ENCODE data around the gene TMEM253. TPM values are rescaled to one million over a fixed set of nuclear protein-coding genes. Genes with fewer than 3 reads are reported as not detected.

The TMEM253 gene
- total RNA-seq, 1 experiment from 2014 or later, result 0.98 TPM

DNA sequence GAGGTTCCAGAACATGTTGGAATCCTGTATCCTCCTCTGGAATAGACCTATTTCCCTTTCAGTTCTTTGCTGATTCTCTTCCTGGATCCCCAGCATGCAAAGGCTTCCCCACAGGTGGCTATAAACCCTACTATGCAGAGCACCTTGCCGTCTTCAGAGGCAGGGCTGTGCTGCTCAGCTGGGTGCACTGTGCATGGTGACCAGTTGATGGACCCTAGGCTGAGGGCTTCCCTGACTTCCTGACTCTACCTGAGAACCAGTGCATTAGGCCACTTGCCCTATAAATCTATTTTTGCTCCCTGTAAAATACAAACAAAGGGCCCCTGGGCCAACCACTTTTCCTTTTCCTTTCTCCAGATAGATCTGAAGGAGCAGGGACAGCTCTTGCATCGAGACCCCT is 16.5 kb upstream of the TMEM253 start:
- BruUV-seq (replicated peaks), result no TSS peak
- Mint-ChIP-seq H3K27ac (ENCODE audit: unreplicated experiment) (no peak overlapping the region), H3K36me3 (ENCODE audit: insufficient read depth, unreplicated experiment) (peaks cover 14% of the 10 kb centered on the region), H3K4me3 (ENCODE audit: unreplicated experiment) (no peak overlapping the region), H3K9me3 (ENCODE audit: unreplicated experiment) (no peaks in the 10 kb centered on the region), H3K27me3 (ENCODE audit: insufficient read depth, unreplicated experiment) (no peaks in the 10 kb centered on the region), H3K4me1 (ENCODE audit: low read depth, unreplicated experiment) (peaks cover 8% of the 10 kb centered on the region)
- no peak for TF ChIP-seq CTCF (IDR thresholded peaks at IDR 0.05; ENCODE audit: insufficient read depth in 1 of 2, low read depth in 1 of 2, low read length in 1 of 2, severe bottlenecking in 1 of 2, unreplicated experiment in 1 of 2)
- no peak for DNase-seq
- Histone ChIP-seq H3K4me1 (no peaks in the 10 kb centered on the region; the same call in 1 of the 2 replicates), H3K4me3 (ENCODE audit: low read depth, low read length) (no peak overlapping the region), H3K36me3 (ENCODE audit: control insufficient read depth, insufficient read depth, low read length) (peaks cover 2% of the 10 kb centered on the region; the same call in 1 of the 2 replicates), H3K9me3 (no peaks in the 10 kb centered on the region), H3K27me3 (replicated peaks; ENCODE audit: control insufficient read depth, insufficient read depth, low read length) (no peaks in the 10 kb centered on the region)
- ChIA-PET CTCF (interaction anchor here (1.7 to 2.1 kb wide), 2 partner anchors 13 to 16 kb away, joined by 6 to 7 read pairs; no protein-coding TSS in a partner anchor), POLR2A (no interaction called here)
- intact Hi-C loops (cut with micrococcal nuclease; ENCODE audit: unreplicated experiment), result no loop called here

GRCh38 chr14:21084998-21085853 is 15.6 kb upstream of the TMEM253 start:
- ChIA-PET POLR2A (no interaction called here), CTCF (interaction anchor here (1.1 to 2.1 kb wide), 2 partner anchors 9 to 17 kb away, joined by 3 to 6 read pairs; no protein-coding TSS in a partner anchor)
- intact Hi-C loops (cut with micrococcal nuclease; ENCODE audit: unreplicated experiment), result no loop called here
- H3K4me1 Mint-ChIP-seq (ENCODE audit: low read depth, unreplicated experiment), result peaks cover 8% of the 10 kb centered on the region
- no peak overlapping the region for H3K27ac Mint-ChIP-seq (ENCODE audit: unreplicated experiment)
- H3K36me3 Mint-ChIP-seq (ENCODE audit: insufficient read depth, unreplicated experiment), result peaks cover 17% of the 10 kb centered on the region
- Histone ChIP-seq H3K4me3 (ENCODE audit: low read depth, low read length) (no peak overlapping the region), H3K36me3 (ENCODE audit: control insufficient read depth, insufficient read depth, low read length) (peaks cover 2% of the 10 kb centered on the region; the same call in 1 of the 2 replicates), H3K9me3 (no peaks in the 10 kb centered on the region), H3K4me1 (no peaks in the 10 kb centered on the region; the same call in 1 of the 2 replicates), H3K27me3 (replicated peaks; ENCODE audit: control insufficient read depth, insufficient read depth, low read length) (no peaks in the 10 kb centered on the region)
- H3K9me3 Mint-ChIP-seq (ENCODE audit: unreplicated experiment), result no peaks in the 10 kb centered on the region
- DNase-seq, result no peak
- no TSS peak for BruUV-seq (replicated peaks)
- H3K4me3 Mint-ChIP-seq (ENCODE audit: unreplicated experiment), result no peak overlapping the region
- H3K27me3 Mint-ChIP-seq (ENCODE audit: insufficient read depth, unreplicated experiment), result no peaks in the 10 kb centered on the region
- no peak for TF ChIP-seq CTCF (IDR thresholded peaks at IDR 0.05; ENCODE audit: insufficient read depth in 1 of 2, low read depth in 1 of 2, low read length in 1 of 2, severe bottlenecking in 1 of 2, unreplicated experiment in 1 of 2)

DNA sequence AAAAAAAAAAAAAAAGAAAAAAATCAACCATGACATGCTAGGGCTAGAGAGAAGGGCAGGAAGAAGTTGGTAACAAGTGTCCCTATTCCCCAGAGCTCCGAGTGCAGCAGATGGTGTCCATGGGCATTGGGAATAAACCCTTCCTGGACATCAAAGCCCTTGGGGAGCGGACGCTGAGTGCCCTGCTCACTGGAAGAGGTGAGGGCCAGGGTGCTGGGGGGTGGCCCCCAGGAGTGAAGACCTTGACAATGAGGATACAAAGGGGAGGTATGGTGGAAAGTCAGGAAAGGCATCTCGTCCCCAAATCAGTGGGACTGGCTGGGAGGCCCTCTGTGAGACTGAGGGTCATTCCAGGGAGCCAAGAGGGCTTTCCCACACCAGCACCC is 14.0 kb upstream of the TMEM253 start:
- H3K9me3 ChIP-seq, result no peaks in the 10 kb centered on the region
- no TSS peak for BruUV-seq (replicated peaks)
- peaks cover 8% of the 10 kb centered on the region for H3K4me1 Mint-ChIP-seq (ENCODE audit: low read depth, unreplicated experiment)
- peaks cover 20% of the 10 kb centered on the region for H3K36me3 Mint-ChIP-seq (ENCODE audit: insufficient read depth, unreplicated experiment)
- no peaks in the 10 kb centered on the region for H3K27me3 Mint-ChIP-seq (ENCODE audit: insufficient read depth, unreplicated experiment)
- ChIA-PET POLR2A (interaction anchor here (0.7 kb wide), 1 partner anchor 90 kb away, joined by 3 read pairs; no protein-coding TSS in a partner anchor), CTCF (interaction anchor here (0.8 to 1.1 kb wide), 2 partner anchors 18 kb away, joined by 3 to 5 read pairs; no protein-coding TSS in a partner anchor)
- H3K9me3 Mint-ChIP-seq (ENCODE audit: unreplicated experiment), result no peaks in the 10 kb centered on the region
- intact Hi-C loops (cut with micrococcal nuclease; ENCODE audit: unreplicated experiment), result no loop called here
- TF ChIP-seq CTCF (IDR thresholded peaks at IDR 0.05; ENCODE audit: insufficient read depth in 1 of 2, low read depth in 1 of 2, low read length in 1 of 2, severe bottlenecking in 1 of 2, unreplicated experiment in 1 of 2), result no peak
- no peak overlapping the region for H3K4me3 Mint-ChIP-seq (ENCODE audit: unreplicated experiment)
- H3K27ac Mint-ChIP-seq (ENCODE audit: unreplicated experiment), result no peak overlapping the region
- H3K36me3 ChIP-seq (ENCODE audit: control insufficient read depth, insufficient read depth, low read length), result peaks cover 2% of the 10 kb centered on the region
- no peak for DNase-seq
- no peaks in the 10 kb centered on the region; the same call in 1 of the 2 replicates for H3K4me1 ChIP-seq
- H3K4me3 ChIP-seq (ENCODE audit: low read depth, low read length), result no peak overlapping the region
- H3K27me3 ChIP-seq (replicated peaks; ENCODE audit: control insufficient read depth, insufficient read depth, low read length), result no peaks in the 10 kb centered on the region
